D721Med (cell line): Measurements from ENCODE around the gene TFB2M.

Source experiments
- DNase-seq: peaks from one replicate; pipeline ENCODE4 v3.0.0; 2011; ENCODE audit warnings: low spot score; ENCODE audit not compliant: insufficient read length
- FAIRE-seq: peaks from 2 replicates; lab custom pipeline; 2011; peaks lifted over from hg19 to GRCh38; lab: Jason Lieb, UNC
- CTCF ChIP-seq: IDR thresholded peaks from 2 replicates; pipeline ENCODE4 v1.5.1; 2012; ENCODE audit warnings: mild to moderate bottlenecking, control low read depth; ENCODE audit not compliant: insufficient read depth; ENCODE audit errors: missing control alignments

The TFB2M gene

GRCh38 chr1:246513619-246514343 lies 52.3 kb downstream of the TFB2M start:
- no peak for TF ChIP-seq CTCF
- FAIRE-seq, result no peak
- no peak for DNase-seq

- TF ChIP-seq CTCF, result no peak
- no peak for FAIRE-seq
Measured at GRCh38 chr1:246513041-246513440, 53.0 kb downstream of the TFB2M start.

GRCh38 chr1:246512635-246513034 lies 53.4 kb downstream of the TFB2M start:
- no peak for DNase-seq
- FAIRE-seq, result no peak
- no peak for TF ChIP-seq CTCF

More at GRCh38 chr1:246513041-246513440, 53.0 kb downstream of the TFB2M start:
- no peak for DNase-seq

GRCh38 chr1:246512230-246512629 lies 53.8 kb downstream of the TFB2M start:
- TF ChIP-seq CTCF, result no peak
- DNase-seq (no peak), FAIRE-seq (no peak)

- FAIRE-seq, result no peak
- no peak for DNase-seq
- no peak for TF ChIP-seq CTCF
Measured at GRCh38 chr1:246511203-246511602, 54.9 kb downstream of the TFB2M start.

GRCh38 chr1:246510147-246511030 lies 55.7 kb downstream of the TFB2M start:
- DNase-seq (no peak), FAIRE-seq (no peak)
- no peak for TF ChIP-seq CTCF
